HepG2 (cell line): ENCODE results near the gene TNFRSF6B. TPM values are rescaled to one million over a fixed set of nuclear protein-coding genes. Genes with fewer than 3 reads are reported as not detected.

Experiments
- ATAC-seq: fragments of 200-7000 bp; cut with Tn5 transposase; 3 replicates; pipeline ENCODE4 v1.9.1; 2020; ENCODE audit warnings: mild to moderate bottlenecking, moderate library complexity
- Bru-seq: library from RNA; stranded (reverse); fragments of 400-500 nt; gene quantifications from one replicate; lab custom pipeline; 2021; lab: Mats Ljungman, UMichigan
- BruChase-seq, 2 experiments: library from RNA; stranded (reverse); fragments of 400-500 nt; gene quantifications; one replicate each; lab custom pipeline; 2021; lab: Mats Ljungman, UMichigan
- BruUV-seq: library from RNA; stranded (reverse); fragments of 400-500 nt; replicated peaks from 2 replicates; lab custom pipeline; 2021; lab: Mats Ljungman, UMichigan
- CTCF ChIA-PET: fragments of 300-600 bp; formaldehyde crosslinking; extraction: SDS; loops from one replicate; lab custom pipeline; 2021; ENCODE audit warnings: low total read pairs, inconsistent platforms, low intra/inter-chr PET ratio; lab: Yijun Ruan, JAX
- POLR2A ChIA-PET: fragments of 350-600 bp; sonication (Branson Sonifier 250); formaldehyde crosslinking; loops from one replicate; lab custom pipeline; 2020; ENCODE audit warnings: antibody characterized with exemption, inconsistent platforms; lab: Yijun Ruan, JAX
- DNase-seq: peaks from one replicate; pipeline ENCODE4 v3.0.0-alpha.2; 2015; ENCODE audit warnings: low spot score
- FAIRE-seq: peaks from 3 replicates; lab custom pipeline; 2011; peaks lifted over from hg19 to GRCh38; lab: Jason Lieb, UNC
- H2AFZ ChIP-seq: one replicate; pipeline ENCODE4 v1.6.1; 2011; ENCODE audit warnings: low read length, inconsistent platforms
- H3K27ac ChIP-seq: fragments of 300-600 bp; 3 replicates; pipeline ENCODE4 v1.8.0; 2011; ENCODE audit warnings: mixed run types, mild to moderate bottlenecking, mixed read lengths, low read length, inconsistent platforms; ENCODE audit not compliant: insufficient read depth; ENCODE audit errors: extremely low read length
- H3K27me3 ChIP-seq, 2 experiments: fragments of 200-600 bp in 1 of 2; 2 replicates in 1 of 2; 3 replicates in 1 of 2; pipeline versions ENCODE4 v1.6.0 to v1.8.0; 2011; ENCODE audit warnings: low read length in 2 of 2, mild to moderate bottlenecking in 2 of 2, moderate library complexity in 2 of 2, inconsistent platforms in 1 of 2; ENCODE audit not compliant: insufficient read depth in 2 of 2, control insufficient read depth in 1 of 2
- H3K36me3 ChIP-seq, 2 experiments: fragments of 200-600 bp in 1 of 2; replicated peaks in 1 of 2; 2 replicates in 1 of 2; 3 replicates in 1 of 2; pipeline versions ENCODE4 v1.5.1 to v1.8.0; 2011; ENCODE audit warnings: low read length in 2 of 2, inconsistent platforms in 1 of 2; ENCODE audit not compliant: insufficient read depth in 2 of 2, control insufficient read depth in 1 of 2
- H3K4me1 ChIP-seq: 2 replicates; pipeline ENCODE4 v1.5.1; 2012; ENCODE audit warnings: low read length, inconsistent platforms; ENCODE audit not compliant: insufficient read depth
- H3K4me2 ChIP-seq: 2 replicates; pipeline ENCODE4 v1.6.0; 2011; ENCODE audit warnings: low read depth, low read length, inconsistent platforms
- H3K4me3 ChIP-seq, 3 experiments: fragments of 200-600 bp in 1 of 3; sonication (generic), shearing (Covaris generic) in 1 of 3; replicated peaks in 1 of 3; 2 replicates each; pipeline ENCODE4 v1.5.1; 2011 to 2016; ENCODE audit warnings: low read length in 3 of 3, inconsistent platforms in 2 of 3, low read depth in 2 of 3, mild to moderate bottlenecking in 2 of 3, control low read depth in 1 of 3, mixed read lengths in 1 of 3; ENCODE audit not compliant: insufficient read depth in 1 of 3
- H3K79me2 ChIP-seq: one replicate; pipeline ENCODE4 v1.6.1; 2011; ENCODE audit warnings: low read length, inconsistent platforms; ENCODE audit not compliant: insufficient read depth
- H3K9ac ChIP-seq: 2 replicates; pipeline ENCODE4 v1.6.0; 2011; ENCODE audit warnings: mild to moderate bottlenecking, low read depth, low read length, inconsistent platforms; ENCODE audit not compliant: insufficient read depth
- H3K9me3 ChIP-seq: 2 replicates; pipeline ENCODE4 v1.5.1; 2012; ENCODE audit warnings: mild to moderate bottlenecking, low read length
- H4K20me1 ChIP-seq: 2 replicates; pipeline ENCODE4 v1.6.0; 2011; ENCODE audit warnings: inconsistent platforms, mild to moderate bottlenecking, low read length, moderate library complexity; ENCODE audit not compliant: insufficient read depth
- BRD4 ChIP-seq: sonication (generic); formaldehyde crosslinking; IDR thresholded peaks from 2 replicates; pipeline ENCODE4 v1.4.0; 2020; ENCODE audit warnings: missing genetic modification reagents
- CBX5 ChIP-seq: sonication (generic); formaldehyde crosslinking; IDR thresholded peaks from 2 replicates; pipeline ENCODE4 v1.4.0; 2020; ENCODE audit warnings: missing genetic modification reagents, borderline replicate concordance
- CHD2 ChIP-seq: IDR thresholded peaks from 2 replicates; pipeline ENCODE4 v1.6.1; 2011; ENCODE audit warnings: low read depth, low read length, improper control_type of control experiment
- DR1 ChIP-seq: sonication (generic); formaldehyde crosslinking; IDR thresholded peaks from 2 replicates; pipeline ENCODE4 v1.8.0; 2021; ENCODE audit warnings: mild to moderate bottlenecking, missing genetic modification reagents, inconsistent platforms
- FOSL1 ChIP-seq: sonication (generic); formaldehyde crosslinking; IDR thresholded peaks from 2 replicates; pipeline ENCODE4 v1.9.0; 2021; ENCODE audit warnings: missing genetic modification reagents, borderline replicate concordance
- IKZF4 ChIP-seq: sonication (generic); formaldehyde crosslinking; IDR thresholded peaks from 2 replicates; pipeline ENCODE4 v1.5.1; 2020; ENCODE audit warnings: borderline replicate concordance, mild to moderate bottlenecking, low read depth, missing genetic modification reagents; ENCODE audit errors: not compliant biosample characterization
- LBX2 ChIP-seq: sonication (generic); formaldehyde crosslinking; IDR thresholded peaks from 2 replicates; pipeline ENCODE4 v1.5.0; 2020; ENCODE audit warnings: missing genetic modification reagents, mild to moderate bottlenecking, borderline replicate concordance
- MAFG ChIP-seq: sonication (generic); formaldehyde crosslinking; IDR thresholded peaks from 2 replicates; pipeline ENCODE4 v1.5.1; 2020; ENCODE audit warnings: mild to moderate bottlenecking, missing genetic modification reagents
- PTBP1 ChIP-seq: fragments of 200-400 bp; formaldehyde crosslinking; IDR thresholded peaks from 2 replicates; pipeline ENCODE4 v1.6.1; 2018; ENCODE audit warnings: low read length, low read depth; ENCODE audit not compliant: poor library complexity, severe bottlenecking
- RFXAP ChIP-seq: sonication (generic); formaldehyde crosslinking; IDR thresholded peaks from 2 replicates; pipeline ENCODE4 v1.4.0; 2020; ENCODE audit warnings: missing genetic modification reagents, borderline replicate concordance
- ZBTB7B ChIP-seq: sonication (generic); formaldehyde crosslinking; IDR thresholded peaks from 2 replicates; pipeline ENCODE4 v1.4.0; 2020; ENCODE audit warnings: missing genetic modification reagents
- ZNF138 ChIP-seq: sonication (generic); formaldehyde crosslinking; IDR thresholded peaks from 2 replicates; pipeline ENCODE4 v1.5.0; 2020; ENCODE audit warnings: mild to moderate bottlenecking, low read depth, missing genetic modification reagents
- ZNF205 ChIP-seq: IDR thresholded peaks from 2 replicates; pipeline ENCODE4 v1.6.1; 2018; ENCODE audit warnings: missing biosample characterization, missing genetic modification reagents
- ZNF557 ChIP-seq: sonication (generic); formaldehyde crosslinking; IDR thresholded peaks from 2 replicates; pipeline ENCODE4 v1.4.0; 2020; ENCODE audit warnings: missing genetic modification reagents
- WGBS: methylation state at CpG from one replicate; pipeline ENCODE4 v1.1.6; 2017; ENCODE audit warnings: low lambda C conversion rate; 5-methylcytosine and 5-hydroxymethylcytosine counted together
- in situ Hi-C: cut with HindIII; loops from 2 replicates; pipeline ENCODE4 v1.10.0; 2017; ENCODE audit warnings: low pct_unique_long_range_greater_than_20kb; ENCODE audit not compliant: extremely low pct_ligation_motif_present
- intact Hi-C: fragments of 100-400 bp; cut with micrococcal nuclease; formaldehyde crosslinking; loops from one replicate; pipeline ENCODE4 v1.10.0; 2022; ENCODE audit not compliant: unreplicated experiment
- long read RNA-seq, 2 experiments: library from RNA in 1 of 2; library from polyadenylated mRNA in 1 of 2; stranded (forward) in 1 of 2; unstranded in 1 of 2; transcript quantifications; one replicate each; pipeline ENCODE4 v2.0.0, GENCODE V29; 2019 to 2022
- polyA minus RNA-seq, 3 experiments: library from RNA; depleted of rRNA, polyadenylated mRNA; stranded (reverse); fragments of >200 nt; gene quantifications; 2 replicates each; pipeline ENCODE4 v1.2.3, GENCODE V29; 2011; ENCODE audit warnings: low replicate concordance in 1 of 3
- polyA plus RNA-seq, 8 experiments: library from polyadenylated mRNA; depleted of rRNA in 3 of 8; stranded (reverse) in 7 of 8; unstranded in 1 of 8; fragments of >200 nt; fragmentation: Illumina TruSeq in 4 of 8; extraction: Trizol in 4 of 8; gene quantifications; 2 replicates each; pipeline versions ENCODE4 v1.2.1 to v1.2.3, GENCODE V29; 2011 to 2016; ENCODE audit warnings: low read depth in 4 of 8, missing spikeins in 1 of 8, mixed read lengths in 1 of 8; ENCODE audit not compliant: insufficient read depth in 1 of 8
- total RNA-seq, 5 experiments: library from RNA; depleted of rRNA; stranded (reverse); fragments of >200 nt; fragmentation: Illumina TruSeq; extraction: Trizol; gene quantifications; 2 replicates each; pipeline ENCODE4 v1.2.3, GENCODE V29; 2016; ENCODE audit warnings: low read depth in 1 of 5
- TF ChIP-seq, protein P1 (sequence below): sonication (generic); formaldehyde crosslinking; IDR thresholded peaks from 2 replicates; pipeline ENCODE4 v1.9.0; 2021; ENCODE audit warnings: missing genetic modification reagents, borderline replicate concordance

Gene TNFRSF6B
- total RNA-seq (2016; rRNA removed; fragmentation: Illumina TruSeq; extraction: Trizol) (not detected in 2 replicates), polyA plus RNA-seq (2011; rRNA removed) (0.24 and 0.86 TPM in 2 replicates), polyA minus RNA-seq (2011; rRNA and poly(A)+ RNA removed; ENCODE audit: low replicate concordance) (not detected in 2 replicates), Bru-seq, nascent RNA (percentile 40 among the genes with signal in this experiment), BruChase-seq, experiment 1, labeled RNA remaining after a 6-hour chase (percentile 56 among the genes with signal in this experiment), BruChase-seq, experiment 2, labeled RNA remaining after a 2-hour chase (percentile 55 among the genes with signal in this experiment)
- not detected in 2 replicates for total RNA-seq (2016; cell fraction: cytosol; rRNA removed; fragmentation: Illumina TruSeq; extraction: Trizol; ENCODE audit: low read depth)
- not detected in 2 replicates for total RNA-seq (2016; cell fraction: insoluble cytoplasmic fraction; rRNA removed; fragmentation: Illumina TruSeq; extraction: Trizol)
- not detected in 2 replicates for total RNA-seq (2016; cell fraction: membrane; rRNA removed; fragmentation: Illumina TruSeq; extraction: Trizol)
- not detected in 2 replicates for total RNA-seq (2016; cell fraction: nucleus; rRNA removed; fragmentation: Illumina TruSeq; extraction: Trizol)
- 0.45 and 1.3 TPM in 2 replicates for polyA plus RNA-seq (2011; cell fraction: cytosol; rRNA removed)
- 22.5 and 36.0 TPM in 2 replicates for polyA plus RNA-seq (2011; cell fraction: nucleus; rRNA removed)
- polyA plus RNA-seq (2012), result 0.55 TPM in 1 of 2 replicates, not detected in the other
- 0.45 and 0.48 TPM in 2 replicates for polyA plus RNA-seq (2016; cell fraction: cytosol; fragmentation: Illumina TruSeq; extraction: Trizol; ENCODE audit: low read depth)
- 0.32 TPM in 1 of 2 replicates, not detected in the other for polyA plus RNA-seq (2016; cell fraction: insoluble cytoplasmic fraction; fragmentation: Illumina TruSeq; extraction: Trizol; ENCODE audit: low read depth)
- polyA plus RNA-seq (2016; cell fraction: membrane; fragmentation: Illumina TruSeq; extraction: Trizol; ENCODE audit: low read depth), result 0.37 and 0.71 TPM in 2 replicates
- not detected in 2 replicates for polyA plus RNA-seq (2016; cell fraction: nucleus; fragmentation: Illumina TruSeq; extraction: Trizol; ENCODE audit: insufficient read depth, low read depth)
- polyA minus RNA-seq (2011; cell fraction: cytosol; rRNA and poly(A)+ RNA removed), result not detected in 2 replicates
- polyA minus RNA-seq (2011; cell fraction: nucleus; rRNA and poly(A)+ RNA removed), result not detected in 2 replicates
- long read RNA-seq, experiment 1, partial matches to known transcripts, result 0 of 2 reads
- long read RNA-seq, experiment 1, other reads (novel, unspliced or antisense), result 0 of 2 reads
- long read RNA-seq, experiment 2, result 0 reads

DNA sequence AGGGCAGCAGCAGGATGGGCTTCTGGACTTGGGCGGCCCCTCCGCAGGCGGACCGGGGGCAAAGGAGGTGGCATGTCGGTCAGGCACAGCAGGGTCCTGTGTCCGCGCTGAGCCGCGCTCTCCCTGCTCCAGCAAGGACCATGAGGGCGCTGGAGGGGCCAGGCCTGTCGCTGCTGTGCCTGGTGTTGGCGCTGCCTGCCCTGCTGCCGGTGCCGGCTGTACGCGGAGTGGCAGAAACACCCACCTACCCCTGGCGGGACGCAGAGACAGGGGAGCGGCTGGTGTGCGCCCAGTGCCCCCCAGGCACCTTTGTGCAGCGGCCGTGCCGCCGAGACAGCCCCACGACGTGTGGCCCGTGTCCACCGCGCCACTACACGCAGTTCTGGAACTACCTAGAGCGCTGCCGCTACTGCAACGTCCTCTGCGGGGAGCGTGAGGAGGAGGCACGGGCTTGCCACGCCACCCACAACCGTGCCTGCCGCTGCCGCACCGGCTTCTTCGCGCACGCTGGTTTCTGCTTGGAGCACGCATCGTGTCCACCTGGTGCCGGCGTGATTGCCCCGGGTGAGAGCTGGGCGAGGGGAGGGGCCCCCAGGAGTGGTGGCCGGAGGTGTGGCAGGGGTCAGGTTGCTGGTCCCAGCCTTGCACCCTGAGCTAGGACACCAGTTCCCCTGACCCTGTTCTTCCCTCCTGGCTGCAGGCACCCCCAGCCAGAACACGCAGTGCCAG lies at the start of gene TNFRSF6B:
TSS of gene TNFRSF6B (plus strand) at position 25 of the 729 bp plus-strand sequence. CDS start at position 141, 116 bp downstream.
- intact Hi-C loops, result no loop called here
- Histone ChIP-seq H3K4me1 (peaks cover 21% of the 10 kb centered on the region), H3K9ac (peak within 1 kb of the TSS; percentile 49), H3K4me3 (peak within 1 kb of the TSS in 2 of 3 experiments; percentile 0 to 43; a peak in 1 of 6 replicates), H3K79me2 (no peaks in the 10 kb centered on the region), H2AFZ (no peak within 1 kb of the TSS), H3K4me2 (peak within 1 kb of the TSS; percentile 63), H3K27me3 (no peaks in the 10 kb centered on the region), H3K9me3 (no peaks in the 10 kb centered on the region), H3K27ac (no peak within 1 kb of the TSS), H3K36me3 (peaks cover 4% of the 10 kb centered on the region in 2 experiments; a peak in 4 of 5 replicates), H4K20me1 (peaks cover 4% of the 10 kb centered on the region; the same call in 1 of the 2 replicates)
- in situ Hi-C loops, result no loop called here
- ChIA-PET CTCF (no interaction called here), POLR2A (interaction anchor here (1.0 to 1.7 kb wide), 3 partner anchors 11 to 41 kb away, joined by 3 to 9 read pairs (median 3); partner anchors contain the start of genes ARFRP1, RTEL1 and ZGPAT)
- 64% methylated on average over 37 of the region's 52 CpGs for WGBS
- BruUV-seq, result no TSS peak
- FAIRE-seq (no peak), DNase-seq (no peak), ATAC-seq (peak; percentile 21)
- peak; percentile 74 for TF ChIP-seq DR1 (CRISPR knock-in tag)
- peak; percentile 49; the same call in 1 of the 2 replicates for TF ChIP-seq RFXAP (CRISPR knock-in tag)
- TF ChIP-seq FOSL1, result 0 out of 2 replicates have a peak, but pooled peaks have one; percentile 6
- 0 out of 2 replicates have a peak, but pooled peaks have one; percentile 22 for TF ChIP-seq MAFG (CRISPR knock-in tag)
- TF ChIP-seq, protein P1, sequence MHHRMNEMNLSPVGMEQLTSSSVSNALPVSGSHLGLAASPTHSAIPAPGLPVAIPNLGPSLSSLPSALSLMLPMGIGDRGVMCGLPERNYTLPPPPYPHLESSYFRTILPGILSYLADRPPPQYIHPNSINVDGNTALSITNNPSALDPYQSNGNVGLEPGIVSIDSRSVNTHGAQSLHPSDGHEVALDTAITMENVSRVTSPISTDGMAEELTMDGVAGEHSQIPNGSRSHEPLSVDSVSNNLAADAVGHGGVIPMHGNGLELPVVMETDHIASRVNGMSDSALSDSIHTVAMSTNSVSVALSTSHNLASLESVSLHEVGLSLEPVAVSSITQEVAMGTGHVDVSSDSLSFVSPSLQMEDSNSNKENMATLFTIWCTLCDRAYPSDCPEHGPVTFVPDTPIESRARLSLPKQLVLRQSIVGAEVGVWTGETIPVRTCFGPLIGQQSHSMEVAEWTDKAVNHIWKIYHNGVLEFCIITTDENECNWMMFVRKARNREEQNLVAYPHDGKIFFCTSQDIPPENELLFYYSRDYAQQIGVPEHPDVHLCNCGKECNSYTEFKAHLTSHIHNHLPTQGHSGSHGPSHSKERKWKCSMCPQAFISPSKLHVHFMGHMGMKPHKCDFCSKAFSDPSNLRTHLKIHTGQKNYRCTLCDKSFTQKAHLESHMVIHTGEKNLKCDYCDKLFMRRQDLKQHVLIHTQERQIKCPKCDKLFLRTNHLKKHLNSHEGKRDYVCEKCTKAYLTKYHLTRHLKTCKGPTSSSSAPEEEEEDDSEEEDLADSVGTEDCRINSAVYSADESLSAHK, result no peak
- 0 out of 2 replicates have a peak, but pooled peaks have one; percentile 66 for TF ChIP-seq ZNF138
- TF ChIP-seq CBX5, result no peak
- 0 out of 2 replicates have a peak, but pooled peaks have one; percentile 40 for TF ChIP-seq BRD4 (CRISPR knock-in tag)
- TF ChIP-seq ZBTB7B (CRISPR knock-in tag), result peak; percentile 14; the same call in 1 of the 2 replicates
- TF ChIP-seq IKZF4 (CRISPR knock-in tag), result no peak
- TF ChIP-seq CHD2, result 0 out of 2 replicates have a peak, but pooled peaks have one; percentile 8
- peak; percentile 20; the same call in 1 of the 2 replicates for TF ChIP-seq ZNF205 (CRISPR knock-in tag)
- TF ChIP-seq PTBP1, result no peak
- TF ChIP-seq ZNF557 (CRISPR knock-in tag), result no peak
- peak; percentile 79 for TF ChIP-seq LBX2 (CRISPR knock-in tag)
